BLaER1 (cell line): Measurements from ENCODE around the gene ZNF746.
A peak's percentile ranks its signal among the peaks of the same experiment; 100 is the strongest.
"Not testable (repeated sequence)": the region's sequence is repeated elsewhere in the genome, so short reads cannot be mapped to it uniquely, and the experiment has no call there.

Experiments used
- H3K27ac ChIP-seq: shearing (Covaris generic); formaldehyde crosslinking; 2 replicates; pipeline ENCODE4 v1.8.1; 2022
- H3K27me3 ChIP-seq: shearing (Covaris generic); formaldehyde crosslinking; 2 replicates; pipeline ENCODE4 v1.8.1; 2022
- H3K36me3 ChIP-seq: shearing (Covaris generic); formaldehyde crosslinking; 2 replicates; pipeline ENCODE4 v1.8.1; 2022
- H3K4me1 ChIP-seq: shearing (Covaris generic); formaldehyde crosslinking; 2 replicates; pipeline ENCODE4 v1.8.1; 2022
- H3K4me2 ChIP-seq: shearing (Covaris generic); formaldehyde crosslinking; 2 replicates; pipeline ENCODE4 v1.8.1; 2022
- H3K4me3 ChIP-seq: shearing (Covaris generic); formaldehyde crosslinking; 2 replicates; pipeline ENCODE4 v1.8.1; 2022
- H3K9ac ChIP-seq: shearing (Covaris generic); formaldehyde crosslinking; 2 replicates; pipeline ENCODE4 v1.8.1; 2022
- H3K9me3 ChIP-seq: shearing (Covaris generic); formaldehyde crosslinking; 2 replicates; pipeline ENCODE4 v1.8.1; 2022
- H4K20me1 ChIP-seq: shearing (Covaris generic); formaldehyde crosslinking; 2 replicates; pipeline ENCODE4 v1.8.1; 2022
- Cebpa-rat ChIP-seq: shearing (Covaris generic); IDR thresholded peaks from 2 replicates; pipeline ENCODE4 v1.8.1; 2022

Gene ZNF746

GRCh38 chr7:149509774-149510173, 12.2 kb upstream of the ZNF746 start:
- Histone ChIP-seq H3K4me3 (no peak overlapping the region), H3K4me2 (no peak overlapping the region), H3K4me1 (peaks cover 5% of the 10 kb centered on the region; the same call in 1 of the 2 replicates), H3K9ac (no peak overlapping the region), H3K27ac (no peak overlapping the region), H4K20me1 (no peaks in the 10 kb centered on the region), H3K9me3 (peaks cover 61% of the 10 kb centered on the region), H3K27me3 (no peaks in the 10 kb centered on the region), H3K36me3 (no peaks in the 10 kb centered on the region)
- no peak for TF ChIP-seq Cebpa-rat

- H3K4me1 ChIP-seq: peaks cover 5% of the 10 kb centered on the region; the same call in 1 of the 2 replicates
- no peak overlapping the region for H3K9ac ChIP-seq
- no peak overlapping the region for H3K4me3 ChIP-seq
- H3K27me3 ChIP-seq: no peaks in the 10 kb centered on the region
- no peaks in the 10 kb centered on the region for H3K36me3 ChIP-seq
- H4K20me1 ChIP-seq: no peaks in the 10 kb centered on the region
- no peak for TF ChIP-seq Cebpa-rat
- H3K27ac ChIP-seq: no peak overlapping the region
- no peak overlapping the region for H3K4me2 ChIP-seq
- H3K9me3 ChIP-seq: peaks cover 53% of the 10 kb centered on the region
Observed at GRCh38 chr7:149505551-149505950, 7.9 kb upstream of the ZNF746 start.

- no peaks in the 10 kb centered on the region for H3K36me3 ChIP-seq
- no peak overlapping the region for H3K4me3 ChIP-seq
- H3K9ac ChIP-seq: no peak overlapping the region
- H3K4me1 ChIP-seq: peaks cover 6% of the 10 kb centered on the region
- no peak overlapping the region for H3K4me2 ChIP-seq
- no peak for TF ChIP-seq Cebpa-rat
- no peak overlapping the region for H3K27ac ChIP-seq
- H3K9me3 ChIP-seq: peaks cover 20% of the 10 kb centered on the region
- no peaks in the 10 kb centered on the region for H3K27me3 ChIP-seq
- H4K20me1 ChIP-seq: peaks cover 2% of the 10 kb centered on the region
Observed at GRCh38 chr7:149501651-149502050, 4.0 kb upstream of the ZNF746 start.

GRCh38 chr7:149500910-149501309, 3.3 kb upstream of the ZNF746 start:
- Histone ChIP-seq H3K27me3 (no peaks in the 10 kb centered on the region), H3K9me3 (peaks cover 15% of the 10 kb centered on the region), H3K36me3 (0 out of 2 replicates have a peak, but pooled peaks cover under 1% of the 10 kb centered on the region), H3K4me2 (no peak overlapping the region), H3K27ac (no peak overlapping the region), H3K4me1 (peaks cover 13% of the 10 kb centered on the region), H3K4me3 (no peak overlapping the region), H3K9ac (no peak overlapping the region), H4K20me1 (peaks cover 9% of the 10 kb centered on the region)
- no peak for TF ChIP-seq Cebpa-rat

- Histone ChIP-seq H4K20me1 (peaks cover 17% of the 10 kb centered on the region), H3K4me2 (no peak overlapping the region), H3K36me3 (0 out of 2 replicates have a peak, but pooled peaks cover 4% of the 10 kb centered on the region), H3K27me3 (no peaks in the 10 kb centered on the region), H3K9me3 (peaks cover 9% of the 10 kb centered on the region; the same call in 1 of the 2 replicates), H3K4me1 (peaks cover 20% of the 10 kb centered on the region), H3K4me3 (no peak overlapping the region), H3K9ac (no peak overlapping the region), H3K27ac (no peak overlapping the region)
- TF ChIP-seq Cebpa-rat: no peak
Observed at GRCh38 chr7:149500201-149500600, 2.6 kb upstream of the ZNF746 start.

- H3K27ac ChIP-seq: no peak overlapping the region
Observed at GRCh38 chr7:149498811-149499210, 1.2 kb upstream of the ZNF746 start.

GRCh38 chr7:149496642-149497391, 792 bp downstream of the ZNF746 start:
- H3K9ac ChIP-seq: peak overlapping the region; percentile 99
- peak overlapping the region; percentile 98 for H3K27ac ChIP-seq
- H3K4me1 ChIP-seq: peaks cover 23% of the 10 kb centered on the region
- peak overlapping the region; percentile 94 for H3K4me2 ChIP-seq
- peak overlapping the region; percentile 95 for H3K4me3 ChIP-seq
- H3K27me3 ChIP-seq: no peaks in the 10 kb centered on the region
- no peaks in the 10 kb centered on the region for H3K9me3 ChIP-seq
- peaks cover 38% of the 10 kb centered on the region for H3K36me3 ChIP-seq
- no peak for TF ChIP-seq Cebpa-rat
- peaks cover 32% of the 10 kb centered on the region for H4K20me1 ChIP-seq

More at GRCh38 chr7:149498811-149499210, 1.2 kb upstream of the ZNF746 start:
- no peaks in the 10 kb centered on the region for H3K9me3 ChIP-seq
- no peaks in the 10 kb centered on the region for H3K27me3 ChIP-seq
- peaks cover 18% of the 10 kb centered on the region for H3K36me3 ChIP-seq
- peaks cover 25% of the 10 kb centered on the region for H4K20me1 ChIP-seq
- no peak for TF ChIP-seq Cebpa-rat
- H3K4me3 ChIP-seq: no peak overlapping the region
- peaks cover 23% of the 10 kb centered on the region for H3K4me1 ChIP-seq
- no peak overlapping the region for H3K9ac ChIP-seq
- no peak overlapping the region for H3K4me2 ChIP-seq

GRCh38 chr7:149495785-149496641, 1.6 kb downstream of the ZNF746 start:
- peak overlapping the region; percentile 95 for H3K4me3 ChIP-seq
- peaks cover 23% of the 10 kb centered on the region for H3K4me1 ChIP-seq
- no peak for TF ChIP-seq Cebpa-rat
- H3K27ac ChIP-seq: no peak overlapping the region
- H3K36me3 ChIP-seq: peaks cover 46% of the 10 kb centered on the region
- no peaks in the 10 kb centered on the region for H3K9me3 ChIP-seq
- peak overlapping the region; percentile 99 for H3K9ac ChIP-seq
- peaks cover 32% of the 10 kb centered on the region for H4K20me1 ChIP-seq
- H3K27me3 ChIP-seq: no peaks in the 10 kb centered on the region
- H3K4me2 ChIP-seq: peak overlapping the region; percentile 94

- no peak overlapping the region for H3K9ac ChIP-seq
- peak overlapping the region; percentile 94; the same call in 1 of the 2 replicates for H3K4me2 ChIP-seq
- H4K20me1 ChIP-seq: peaks cover 44% of the 10 kb centered on the region
- no peaks in the 10 kb centered on the region for H3K27me3 ChIP-seq
- no peaks in the 10 kb centered on the region for H3K9me3 ChIP-seq
- no peak overlapping the region for H3K27ac ChIP-seq
- H3K4me3 ChIP-seq: no peak overlapping the region
- TF ChIP-seq Cebpa-rat: no peak
- H3K4me1 ChIP-seq: peaks cover 23% of the 10 kb centered on the region
- peaks cover 58% of the 10 kb centered on the region for H3K36me3 ChIP-seq
Observed at GRCh38 chr7:149494738-149495368, 2.8 kb downstream of the ZNF746 start.

GRCh38 chr7:149493975-149494374, 3.6 kb downstream of the ZNF746 start:
- peaks cover 51% of the 10 kb centered on the region for H4K20me1 ChIP-seq
- not testable (repeated sequence) for H3K4me3 ChIP-seq, H3K4me2 ChIP-seq, H3K9me3 ChIP-seq, H3K9ac ChIP-seq, H3K27me3 ChIP-seq, H3K27ac ChIP-seq
- peaks cover 63% of the 10 kb centered on the region for H3K36me3 ChIP-seq
- H3K4me1 ChIP-seq: peaks cover 23% of the 10 kb centered on the region
